IPS-11a (cell line): ENCODE measurements around the gene MADCAM1.
"Not testable (repeated sequence)": the region's sequence is repeated elsewhere in the genome, so short reads cannot be mapped to it uniquely, and the experiment has no call there.

Source experiments
- H3K4me3 ChIP-seq: one replicate; pipeline ENCODE4 v1.5.1; 2013; ENCODE audit warnings: low read depth, low read length, control low read depth

Gene MADCAM1

DNA sequence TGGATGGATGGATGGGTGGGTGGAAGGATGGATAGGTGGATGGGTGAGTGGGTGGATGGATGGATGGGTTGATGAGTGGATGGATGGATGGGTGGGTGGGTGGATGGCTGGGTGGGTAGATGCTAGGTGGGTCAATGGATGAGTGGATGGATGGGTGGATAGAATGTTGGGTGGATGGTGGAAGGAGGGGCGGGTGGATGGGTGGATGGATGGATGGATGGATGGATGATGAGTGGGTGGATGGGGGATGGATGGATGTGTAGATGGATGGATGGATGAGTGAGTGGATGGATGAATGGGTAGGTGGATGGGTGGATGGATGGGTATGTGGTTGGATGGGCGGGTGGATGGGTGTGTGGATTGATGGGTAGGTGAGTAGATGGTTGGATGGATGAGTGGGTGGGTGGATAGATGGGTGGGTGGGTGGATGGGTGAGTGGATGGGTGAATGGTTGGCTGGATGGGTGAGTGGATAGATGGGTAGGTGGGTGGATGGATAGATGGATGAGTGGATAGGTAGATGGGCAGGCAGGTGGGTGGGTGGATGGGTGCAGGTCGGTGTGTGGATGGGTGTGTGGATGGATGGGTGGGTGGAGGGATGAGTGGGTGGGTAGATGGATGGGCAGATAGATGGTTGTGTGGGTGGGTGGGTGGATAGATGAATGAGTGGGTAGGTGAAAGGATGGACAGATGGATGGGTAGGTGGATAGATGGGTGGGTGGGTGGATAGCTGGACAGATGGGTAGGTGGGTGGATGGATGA lies 31.1 kb upstream of the MADCAM1 start:
- H3K4me3 ChIP-seq = no peak overlapping the region

DNA sequence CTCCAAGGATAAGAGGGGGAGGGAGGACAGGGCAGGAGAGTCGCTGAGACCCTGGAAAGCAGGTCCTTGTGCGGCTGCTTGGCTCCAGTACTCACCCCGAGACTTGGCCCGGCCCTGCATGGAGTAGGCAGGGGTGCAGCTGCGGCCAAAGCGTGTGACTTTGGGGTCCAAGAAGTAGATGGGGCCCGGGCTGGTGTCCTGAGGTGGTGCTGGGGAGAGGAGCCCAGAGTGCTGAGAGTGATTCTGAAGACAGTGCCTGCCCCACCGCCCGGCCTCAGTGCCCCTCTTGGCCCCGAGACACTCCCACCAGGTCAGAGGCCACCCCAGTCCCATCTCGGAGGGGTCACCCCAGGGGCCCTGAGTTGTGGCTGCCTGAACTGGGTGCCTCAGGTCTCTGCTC lies 28.7 kb upstream of the MADCAM1 start:
- no peak overlapping the region for H3K4me3 ChIP-seq

DNA sequence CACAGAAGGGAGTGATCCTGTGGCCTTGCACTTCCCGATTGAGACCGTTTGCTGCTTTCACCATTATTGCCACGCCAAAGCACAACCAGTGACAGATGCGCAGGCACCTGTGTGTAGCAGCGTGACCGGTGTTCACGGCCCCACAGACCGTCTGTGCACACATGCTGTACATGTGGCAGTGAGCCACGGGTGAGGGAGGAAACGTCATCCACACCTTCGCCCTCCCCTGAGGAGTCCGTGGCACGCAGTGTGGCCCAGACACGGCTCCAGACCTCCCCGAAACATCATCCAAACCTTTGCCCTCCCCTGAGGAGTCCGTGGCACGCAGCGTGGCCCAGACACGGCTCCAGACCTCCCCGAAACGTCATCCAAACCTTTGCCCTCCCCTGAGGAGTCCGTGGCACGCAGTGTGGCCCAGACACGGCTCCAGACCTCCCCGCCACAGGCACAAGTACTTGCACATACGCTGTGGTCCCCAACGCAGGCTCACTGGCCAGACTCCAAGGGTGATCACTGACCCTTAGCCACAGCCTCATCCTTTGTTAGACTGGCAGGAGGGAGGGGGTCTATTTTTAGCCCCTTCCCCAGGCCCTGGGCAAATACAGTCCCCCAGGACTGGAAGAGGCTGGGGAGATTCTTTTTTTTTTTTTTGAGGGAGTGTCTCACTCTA lies 27.6 kb upstream of the MADCAM1 start:
- H3K4me3 ChIP-seq = no peak overlapping the region

DNA sequence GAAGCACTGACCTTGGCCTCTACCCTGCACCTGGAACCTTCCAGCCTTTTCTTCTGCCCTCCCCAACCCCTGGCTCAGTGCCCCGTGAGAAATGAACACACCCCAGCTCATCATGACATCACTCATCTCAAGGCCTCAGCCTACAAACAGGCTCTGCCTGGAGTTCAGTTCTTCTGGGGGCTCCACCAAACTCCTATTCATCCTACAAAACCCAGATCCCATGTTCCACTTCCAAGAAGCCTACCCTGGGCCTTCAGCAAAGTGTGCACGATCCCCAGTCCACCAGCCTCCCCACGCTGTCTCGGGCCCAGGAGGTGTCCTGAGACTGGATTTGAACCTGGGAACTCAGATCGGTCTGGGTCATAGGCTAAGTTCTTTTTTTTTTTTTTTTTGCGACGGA lies 26.5 kb upstream of the MADCAM1 start:
- H3K4me3 ChIP-seq = no peak overlapping the region

DNA sequence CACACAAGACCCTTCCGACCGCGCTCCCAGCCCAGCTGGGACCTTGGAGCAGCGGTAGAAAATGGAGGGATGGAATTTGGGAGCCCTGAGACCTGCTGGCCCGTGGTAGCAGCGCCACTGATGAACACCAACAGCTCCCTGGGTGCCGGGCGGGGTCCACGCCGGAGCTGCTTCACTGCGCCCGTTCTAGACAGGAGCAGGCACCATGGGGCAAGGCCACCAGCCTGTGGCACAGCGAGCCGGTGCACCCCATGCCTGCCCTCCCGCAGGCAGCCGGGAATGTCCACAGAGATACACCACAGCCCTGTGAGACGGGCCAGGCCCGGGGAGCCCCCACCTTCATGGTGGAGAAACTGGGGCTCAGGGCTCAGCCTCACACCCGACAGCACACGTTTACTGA lies 25.6 kb upstream of the MADCAM1 start:
- H3K4me3 ChIP-seq = no peak overlapping the region

DNA sequence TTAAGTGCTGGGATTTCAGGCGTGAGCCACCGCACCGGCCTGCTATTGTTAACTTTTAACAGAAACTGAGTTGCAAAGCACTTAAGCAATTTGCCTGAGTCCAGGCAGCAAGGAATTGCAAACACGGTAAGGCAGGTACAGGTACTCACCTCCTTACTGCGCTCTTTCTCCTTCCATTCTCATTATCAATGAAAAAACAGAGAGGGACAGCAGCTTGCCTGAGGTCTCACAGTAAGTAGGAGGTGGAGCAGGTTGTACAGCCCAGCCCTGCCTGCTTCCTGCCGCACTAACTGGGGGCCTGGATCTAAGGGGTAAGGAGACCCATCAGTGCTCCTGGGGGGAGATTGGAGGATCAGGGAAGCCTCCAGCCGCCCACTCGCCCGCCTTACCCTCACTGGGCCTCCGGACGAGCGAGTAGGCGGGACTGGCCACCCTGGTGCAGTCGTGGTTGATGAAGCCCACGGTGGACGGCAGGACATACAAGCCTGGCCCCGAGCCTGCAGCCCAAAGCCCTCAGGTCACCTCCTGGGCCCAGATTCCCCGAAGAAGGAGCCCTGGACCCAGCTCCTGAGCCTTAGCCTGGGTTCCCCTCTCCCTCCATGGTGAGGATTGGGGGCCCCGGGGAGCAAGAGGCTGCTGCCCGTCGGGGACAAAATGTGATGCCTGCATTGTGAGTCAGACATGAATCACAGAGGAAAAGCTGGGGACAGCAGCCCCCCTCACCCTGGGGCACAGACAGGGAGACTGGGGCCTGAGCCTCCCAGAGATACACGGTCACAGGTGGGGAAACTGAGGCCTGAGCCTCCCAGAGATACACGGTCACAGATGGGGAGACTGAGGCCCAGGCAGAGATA lies 24.1 kb upstream of the MADCAM1 start:
- H3K4me3 ChIP-seq = no peak overlapping the region

DNA sequence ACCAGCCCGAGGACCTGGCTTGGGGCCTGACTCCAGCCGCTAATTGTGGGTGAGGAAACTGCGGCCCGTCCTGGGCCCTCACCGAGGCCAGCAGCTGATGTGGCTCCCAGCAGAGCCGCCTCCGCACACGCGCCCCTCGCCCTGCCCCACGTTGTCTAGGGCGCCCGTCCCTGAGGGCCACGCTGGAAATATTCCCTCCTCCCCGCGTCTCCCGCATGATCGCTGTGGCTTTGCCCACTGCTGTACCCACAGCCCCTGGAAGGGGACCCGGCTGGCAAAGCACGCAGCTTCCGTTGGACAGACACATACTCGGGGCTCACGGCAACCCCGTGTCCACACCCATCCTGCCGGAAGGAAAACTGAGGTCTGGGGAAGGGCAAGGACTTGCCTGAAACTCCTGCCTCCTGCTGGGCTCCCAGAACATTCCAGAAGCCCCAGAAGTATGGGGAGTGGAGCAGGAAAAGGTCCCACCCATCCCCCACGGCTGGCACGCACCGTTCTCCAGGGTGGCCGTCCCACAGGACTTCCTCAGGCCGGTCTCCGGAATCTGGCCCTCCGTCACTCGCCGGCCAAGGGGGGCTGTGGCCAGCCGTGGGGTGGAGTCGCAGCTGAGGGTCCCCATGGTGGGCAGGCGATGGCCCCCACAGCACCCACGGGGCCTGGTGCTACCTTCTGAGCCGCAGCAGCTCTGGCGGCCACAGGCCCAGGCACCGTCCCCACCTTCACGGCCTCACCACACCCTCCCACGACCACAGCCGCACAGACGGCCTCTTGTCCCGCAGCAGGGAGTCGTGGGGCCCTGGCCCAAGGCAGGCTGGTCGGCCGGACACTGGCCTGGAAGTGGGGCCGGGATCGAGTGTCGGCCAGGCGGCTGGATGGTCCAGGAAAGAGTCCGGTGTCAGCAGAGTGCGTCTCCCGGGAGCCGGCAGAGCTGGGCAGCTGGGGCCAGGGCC lies 21.9 kb upstream of the MADCAM1 start:
- H3K4me3 ChIP-seq = no peak overlapping the region

DNA sequence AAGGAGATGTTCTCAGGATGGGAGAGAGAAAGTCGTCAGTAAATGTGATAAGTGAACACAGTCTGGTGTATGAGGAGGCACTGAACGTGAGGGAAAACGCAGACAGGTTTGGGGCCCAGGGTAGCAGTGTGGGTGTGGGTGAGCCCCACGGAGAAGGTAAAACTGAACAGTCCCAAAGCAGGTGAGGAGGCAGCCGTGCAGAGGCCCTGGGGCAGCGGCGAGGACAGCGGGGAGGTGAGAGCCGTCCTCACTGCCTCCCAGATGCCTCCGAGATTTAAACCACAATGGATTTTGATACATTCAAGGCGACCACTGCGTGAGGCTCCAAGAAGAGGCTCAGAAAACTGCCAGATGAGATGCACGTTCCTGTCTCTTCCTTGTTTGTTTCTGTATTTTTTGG lies 20.9 kb upstream of the MADCAM1 start:
- no peak overlapping the region for H3K4me3 ChIP-seq

DNA sequence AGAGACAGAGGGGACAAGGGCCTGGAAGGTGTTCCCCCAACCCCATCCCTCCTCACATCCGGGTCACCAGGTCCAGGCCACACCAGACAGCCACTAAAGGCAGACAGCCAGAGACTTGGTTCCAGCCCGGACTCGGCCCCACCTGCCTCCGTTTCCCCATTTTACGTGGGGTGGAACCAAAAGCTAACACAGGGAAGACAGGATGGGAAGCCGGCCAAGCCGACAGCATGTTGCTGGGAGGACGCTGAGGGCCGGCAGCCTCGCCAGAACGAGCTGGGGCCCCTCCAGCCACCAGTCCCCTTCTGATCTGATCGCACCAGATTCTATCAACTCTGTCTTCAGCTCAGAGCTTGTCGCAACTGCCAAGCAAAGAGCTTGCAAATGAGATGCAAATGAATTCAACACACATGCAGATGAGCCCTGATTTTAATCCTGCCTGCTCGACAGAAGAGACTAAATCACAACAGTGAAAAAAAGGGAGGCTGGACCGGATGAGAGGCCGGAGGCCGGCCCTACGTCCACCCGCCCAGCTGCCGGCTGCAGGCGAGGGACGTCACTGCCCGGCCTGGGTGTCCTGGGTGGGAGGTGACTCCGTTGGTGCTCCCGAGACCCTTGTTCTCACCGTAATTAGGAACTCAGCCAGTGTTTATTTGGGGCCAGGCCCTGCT lies 17.9 kb upstream of the MADCAM1 start:
- H3K4me3 ChIP-seq = no peak overlapping the region

DNA sequence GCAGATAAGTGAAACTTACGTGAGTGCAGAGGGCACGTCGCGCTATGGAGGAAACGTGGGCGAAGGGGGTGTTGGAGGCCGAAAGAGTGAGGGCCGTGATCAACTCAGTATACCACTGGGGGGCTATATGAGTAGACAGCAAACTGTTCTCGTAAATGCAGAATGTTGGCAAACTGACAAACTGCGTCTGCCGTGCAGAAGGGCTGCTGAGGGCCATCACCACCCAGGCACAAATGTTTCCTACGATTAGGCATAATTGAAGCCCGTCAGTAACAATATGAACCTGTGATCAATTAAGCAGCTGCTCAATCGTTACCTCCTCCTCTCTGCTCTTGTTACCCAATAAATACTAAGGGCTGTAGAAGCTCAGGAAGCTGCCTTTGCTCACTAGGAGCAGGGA lies 17.3 kb upstream of the MADCAM1 start:
- H3K4me3 ChIP-seq = no peak overlapping the region

DNA sequence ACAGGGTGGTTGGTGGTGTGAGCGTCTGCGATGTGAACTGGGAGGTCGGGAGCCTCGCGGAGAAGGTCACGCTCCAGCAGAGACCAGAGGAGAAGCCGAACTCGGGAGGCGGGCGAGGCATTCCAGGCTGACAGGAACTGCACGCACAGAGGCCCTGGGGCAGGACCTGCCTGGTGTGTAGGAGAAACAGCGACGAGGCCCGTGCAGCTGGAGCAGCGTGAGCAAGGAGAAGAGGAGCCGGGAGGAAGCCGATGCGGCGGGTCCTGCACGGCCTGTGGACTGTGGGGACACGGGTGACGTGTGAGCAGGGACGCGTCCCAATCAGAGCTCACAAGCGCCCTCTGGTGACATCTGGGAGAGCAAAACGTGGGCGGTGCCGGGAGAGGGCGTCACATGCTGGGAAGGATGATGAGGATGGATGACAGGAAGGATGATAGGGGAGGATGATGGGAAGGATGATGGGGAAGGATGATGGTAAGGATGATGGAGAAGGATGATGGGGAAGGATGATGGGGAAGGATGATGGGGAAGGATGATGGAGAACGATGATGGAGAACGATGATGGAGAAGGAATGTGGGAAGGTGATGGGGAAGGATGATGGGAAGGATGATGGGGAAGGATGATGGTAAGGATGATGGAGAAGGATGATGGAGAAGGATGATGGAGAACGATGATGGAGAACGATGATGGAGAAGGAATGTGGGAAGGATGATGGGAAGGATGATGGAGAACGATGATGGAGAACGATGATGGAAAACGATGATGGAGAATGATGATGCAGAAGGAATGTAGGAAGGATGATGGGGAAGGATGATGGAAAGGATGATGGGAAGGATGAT lies 16.1 kb upstream of the MADCAM1 start:
- no peak overlapping the region for H3K4me3 ChIP-seq

DNA sequence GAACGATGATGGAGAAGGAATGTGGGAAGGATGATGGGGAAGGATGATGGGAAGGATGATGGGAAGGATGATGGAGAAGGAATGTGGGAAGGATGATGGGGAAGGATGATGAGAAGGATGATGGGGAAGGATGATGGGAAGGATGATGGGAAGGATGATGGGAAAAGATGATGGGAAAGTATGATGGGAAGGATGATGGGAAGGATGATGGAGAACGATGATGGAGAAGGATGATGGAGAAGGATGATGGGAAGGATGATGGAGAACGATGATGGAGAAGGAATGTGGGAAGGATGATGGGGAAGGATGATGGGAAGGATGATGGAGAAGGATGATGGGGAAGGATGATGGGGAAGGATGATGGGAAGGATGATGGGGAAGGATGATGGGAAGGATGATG lies 15.2 kb upstream of the MADCAM1 start:
- H3K4me3 ChIP-seq = not testable (repeated sequence)

DNA sequence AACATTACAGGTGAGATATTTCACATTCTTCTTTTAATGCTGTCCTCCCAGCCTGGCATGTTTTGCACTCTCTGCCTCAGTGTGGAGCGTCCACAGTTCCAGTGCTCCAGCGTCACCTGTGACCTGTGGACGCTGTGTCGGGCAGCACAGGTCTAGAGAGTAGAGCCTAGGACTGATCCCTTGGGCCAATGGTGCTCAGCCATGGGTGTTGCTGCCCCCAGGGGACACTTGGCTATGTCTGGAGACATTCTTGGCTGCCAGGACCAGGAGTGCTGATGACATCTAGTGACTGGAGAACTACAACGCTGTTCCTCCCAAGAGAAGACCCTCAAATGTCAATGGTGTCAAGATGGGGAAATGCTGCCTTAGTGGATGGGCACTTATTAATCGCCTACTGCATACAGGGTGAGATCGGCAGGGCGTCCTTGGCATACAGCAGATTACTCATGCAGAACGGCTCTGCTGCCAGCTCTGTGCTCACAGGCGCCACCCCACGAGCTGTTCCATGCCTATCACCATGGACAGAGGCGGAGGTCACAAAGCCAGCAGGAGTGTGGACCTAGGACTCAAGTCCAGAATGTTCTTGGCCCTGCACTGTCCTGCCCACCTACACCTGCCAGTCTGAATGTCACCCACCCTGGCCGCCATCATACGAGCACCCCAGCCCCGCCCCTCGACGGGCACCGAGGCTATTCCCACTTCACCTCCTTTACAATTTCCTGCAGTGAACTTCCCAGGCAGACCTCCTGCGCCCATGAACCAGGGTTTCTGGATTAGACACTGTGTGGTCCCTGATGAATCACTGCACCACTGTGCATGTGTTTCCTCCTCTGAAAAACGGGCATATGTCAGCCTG lies 13.9 kb upstream of the MADCAM1 start:
- H3K4me3 ChIP-seq = no peak overlapping the region

DNA sequence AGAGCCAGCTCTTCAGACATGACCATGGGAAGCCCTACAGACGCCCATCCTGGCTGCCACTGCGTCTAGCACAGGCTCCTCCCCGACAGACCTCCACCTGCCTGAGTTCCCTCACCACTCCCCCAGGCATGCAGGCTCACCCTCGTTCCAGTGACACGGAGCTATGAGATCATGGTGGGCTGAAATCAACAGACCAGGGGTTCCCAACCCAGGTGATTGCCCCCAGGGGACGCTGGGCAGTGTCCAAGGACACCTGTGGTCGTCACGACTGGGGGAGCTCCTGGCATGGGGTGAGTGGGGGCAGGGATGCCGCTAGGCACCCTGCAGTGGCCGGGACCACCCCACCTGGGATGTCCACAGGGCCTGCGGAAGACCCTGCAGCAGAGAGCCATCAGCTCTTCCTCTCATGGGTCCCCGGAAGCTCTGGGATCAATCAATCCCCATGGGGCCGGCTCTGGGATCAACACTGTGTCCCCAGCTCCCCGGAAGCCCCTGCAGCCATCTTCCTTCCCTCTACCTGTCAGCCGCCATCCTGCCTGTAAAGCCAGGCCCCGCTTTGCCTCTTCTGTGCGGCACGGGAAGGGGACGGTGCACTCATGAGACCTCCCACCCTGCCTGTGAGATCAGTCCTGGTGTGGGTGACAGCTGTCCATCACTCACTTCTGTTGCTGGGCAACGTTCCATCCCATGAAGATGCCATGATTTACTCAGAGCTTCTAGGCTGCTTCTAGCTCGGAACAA lies 12.8 kb upstream of the MADCAM1 start:
- no peak overlapping the region for H3K4me3 ChIP-seq

DNA sequence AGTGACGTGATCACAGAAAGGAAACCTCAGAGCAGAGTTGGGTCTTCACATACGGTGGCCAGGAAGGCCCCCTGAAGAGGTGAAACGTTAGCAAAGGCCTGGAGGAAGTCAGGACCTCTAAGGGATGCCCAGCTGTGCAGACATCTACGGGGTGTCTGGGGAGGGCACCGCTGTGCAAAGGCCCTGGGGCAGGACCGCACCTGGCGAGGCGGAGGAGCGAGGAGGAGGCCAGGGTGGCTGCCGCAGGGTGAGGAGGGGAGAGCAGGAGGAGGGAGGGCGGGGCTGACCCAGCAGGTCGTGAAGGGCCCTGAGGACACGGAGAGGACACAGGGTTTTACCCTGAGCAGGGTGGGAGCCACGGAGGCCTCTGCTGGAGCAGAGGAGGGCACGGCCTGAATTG lies 11.8 kb upstream of the MADCAM1 start:
- no peak overlapping the region for H3K4me3 ChIP-seq

DNA sequence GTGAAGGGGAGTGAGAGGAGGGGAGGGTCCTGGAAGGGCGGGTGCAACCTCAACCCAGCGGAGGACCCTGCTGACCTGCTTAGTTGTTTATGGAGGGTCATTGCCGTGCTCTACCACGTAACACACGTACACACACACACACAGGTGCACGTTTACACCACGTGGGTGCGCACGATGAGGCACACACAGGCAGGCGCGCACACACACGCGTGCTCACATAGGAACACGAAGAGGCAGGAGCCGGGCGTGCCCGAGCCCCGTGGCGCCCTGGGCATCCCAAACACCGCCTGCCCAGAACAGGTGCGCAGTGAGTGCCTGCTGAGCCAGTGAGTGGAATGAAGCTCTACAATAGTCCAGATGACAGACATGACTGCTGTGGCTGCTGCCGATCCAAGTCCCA lies 11.2 kb upstream of the MADCAM1 start:
- no peak overlapping the region for H3K4me3 ChIP-seq

DNA sequence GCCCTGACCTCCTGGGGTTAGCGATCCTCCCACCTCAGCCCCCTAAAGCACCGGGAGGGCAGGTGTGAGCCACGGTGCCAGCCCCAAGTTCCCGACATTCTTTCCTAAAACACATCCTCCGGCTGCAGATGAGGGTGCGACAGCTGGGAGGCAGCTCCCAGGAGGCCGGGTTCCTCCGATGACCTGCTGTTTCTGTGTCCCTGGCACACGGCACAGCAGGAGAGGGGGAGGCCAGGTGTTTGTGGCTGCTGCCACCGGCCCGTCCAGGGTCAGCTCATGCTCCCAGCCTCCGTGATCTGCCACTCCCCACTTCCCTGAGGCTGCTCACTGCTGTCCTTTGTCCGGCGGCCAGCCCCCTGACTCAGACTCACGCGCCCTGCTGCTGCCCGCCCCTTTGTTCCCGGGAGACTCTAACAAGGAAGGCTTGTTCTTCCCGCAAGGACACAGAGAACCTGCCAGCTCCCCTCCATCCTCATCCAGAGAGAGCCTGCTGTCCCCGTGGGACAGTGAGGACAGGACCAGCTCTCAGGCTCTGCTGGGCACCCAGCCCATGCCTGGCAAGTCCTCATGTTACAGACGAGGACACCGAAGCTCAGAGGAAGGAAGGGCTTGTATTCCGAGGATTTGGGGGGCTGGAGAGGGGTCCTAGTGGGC lies 10.6 kb upstream of the MADCAM1 start:
- H3K4me3 ChIP-seq = no peak overlapping the region
